Activated CD4-positive, alpha-beta T cell treated with anti-CD3 and anti-CD28 coated beads, Interleukin-2, amount 50 U/mL, for 1 hour (primary cell): ENCODE results near the gene LATS2.
"Not testable (repeated sequence)": the region's sequence is repeated elsewhere in the genome, so short reads cannot be mapped to it uniquely, and the experiment has no call there.

Experiments
- DNase-seq: peaks from one replicate; pipeline ENCODE4 v3.0.0-alpha.2; 2020

The LATS2 gene

GRCh38 chr13:21075011-21075378 is 13.6 kb upstream of the LATS2 start:
- no peak for DNase-seq

DNA sequence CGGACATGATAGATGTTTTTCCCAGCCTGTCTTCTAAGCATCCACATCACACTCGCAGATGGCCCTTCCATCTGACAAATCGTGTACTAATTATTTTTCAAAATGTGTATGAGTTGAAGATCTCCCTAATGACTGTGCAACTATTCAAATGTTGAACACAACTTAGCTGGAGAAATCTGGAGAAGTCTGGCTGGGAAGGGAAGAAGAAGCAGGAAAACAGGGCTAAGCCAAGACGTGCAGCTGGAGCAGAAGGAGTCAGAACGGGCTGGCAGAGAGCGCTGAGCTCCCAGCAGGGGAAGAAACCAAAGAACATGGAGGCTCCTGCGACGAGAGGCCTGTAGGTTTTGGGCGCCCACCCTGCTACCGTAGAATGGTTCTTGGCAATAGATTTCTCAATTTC is 13.2 kb upstream of the LATS2 start:
- no peak for DNase-seq

DNA sequence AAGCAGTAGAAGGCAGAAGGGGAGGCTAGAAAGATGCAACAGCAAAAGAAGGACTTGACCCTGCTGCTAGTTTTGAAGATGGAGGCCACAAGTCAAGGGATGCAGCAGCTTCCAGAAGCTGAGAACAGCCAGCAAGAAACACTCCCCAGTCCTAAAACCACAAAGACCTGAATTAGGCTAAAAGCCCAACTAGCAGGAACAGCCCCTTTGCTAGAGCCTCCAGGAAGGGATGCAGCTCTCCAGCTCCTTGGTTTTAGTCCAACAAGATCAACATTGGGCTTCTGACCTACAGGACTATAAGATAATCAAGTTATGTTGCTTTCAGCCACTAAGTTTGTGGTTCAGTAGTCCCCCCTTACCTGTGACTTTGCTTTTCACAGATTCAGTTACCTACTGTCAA is 10.5 kb upstream of the LATS2 start:
- DNase-seq, result no peak

- DNase-seq, result no peak
Measured at GRCh38 chr13:21071015-21071414, 9.6 kb upstream of the LATS2 start.

- no peak for DNase-seq
Measured at GRCh38 chr13:21069561-21070004, 8.2 kb upstream of the LATS2 start.

GRCh38 chr13:21067848-21068247 is 6.5 kb upstream of the LATS2 start:
- no peak for DNase-seq

DNA sequence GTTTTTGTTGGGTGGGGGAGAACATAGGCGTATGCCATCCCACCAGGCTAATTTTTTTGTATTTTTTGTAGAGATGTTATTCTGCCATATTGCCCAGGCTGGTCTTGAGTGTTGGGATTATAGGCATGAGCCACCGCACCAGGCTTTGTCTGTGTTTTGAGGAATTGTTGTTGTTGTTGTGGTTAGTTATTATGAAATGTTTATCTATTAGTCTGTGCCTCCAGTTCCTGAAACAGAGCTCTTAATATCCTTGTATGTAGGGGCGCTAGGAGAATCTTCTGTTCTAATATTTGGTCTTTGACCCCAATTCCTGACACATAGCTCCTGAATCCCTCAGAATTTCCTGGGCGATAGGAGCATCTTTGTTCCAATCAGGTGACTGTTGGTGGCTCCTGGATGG is 5.6 kb upstream of the LATS2 start:
- DNase-seq, result no peak

DNA sequence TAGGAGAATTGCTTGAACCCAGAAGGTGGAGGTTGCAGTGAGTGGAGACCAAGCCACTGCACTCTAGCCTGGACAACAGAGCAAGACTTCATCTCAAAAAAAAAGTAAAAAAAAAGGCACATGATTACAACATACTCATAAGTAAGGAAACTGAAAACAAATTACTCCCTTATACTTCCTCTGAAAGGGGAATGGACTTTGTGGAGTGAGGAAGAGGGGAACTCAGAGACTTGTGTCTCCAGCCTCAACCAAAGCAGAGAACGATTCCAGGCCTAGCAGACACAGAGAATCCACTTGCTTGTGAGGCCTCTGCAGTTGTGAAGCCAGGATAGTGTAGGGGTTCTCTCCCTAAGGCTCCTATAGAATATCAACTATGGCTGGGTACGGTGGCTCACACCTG is 4.3 kb upstream of the LATS2 start:
- no peak for DNase-seq

DNA sequence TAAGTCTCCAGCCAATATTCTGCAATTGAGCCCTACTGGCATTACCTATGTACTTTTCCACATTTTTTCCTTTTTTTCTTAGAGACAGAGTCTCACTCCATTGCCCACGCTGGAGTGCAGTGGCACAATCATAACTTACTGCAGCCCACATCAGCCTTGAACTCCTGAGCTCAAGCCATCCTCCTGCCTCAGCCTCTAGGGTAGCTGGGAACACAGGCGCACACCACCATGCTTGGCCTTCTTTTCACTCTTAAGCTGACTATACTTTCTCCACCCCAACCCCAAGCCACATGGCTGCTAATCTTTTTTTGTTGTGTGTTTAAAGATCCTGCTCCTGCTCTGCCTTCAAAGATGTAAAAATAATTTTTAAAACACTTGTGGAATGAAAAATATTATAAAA is 1.6 kb upstream of the LATS2 start:
- DNase-seq, result no peak

- no peak for DNase-seq
Measured at GRCh38 chr13:21060338-21061028, 903 bp downstream of the LATS2 start.

GRCh38 chr13:21059641-21060337 is 1.6 kb downstream of the LATS2 start:
- no peak for DNase-seq

DNA sequence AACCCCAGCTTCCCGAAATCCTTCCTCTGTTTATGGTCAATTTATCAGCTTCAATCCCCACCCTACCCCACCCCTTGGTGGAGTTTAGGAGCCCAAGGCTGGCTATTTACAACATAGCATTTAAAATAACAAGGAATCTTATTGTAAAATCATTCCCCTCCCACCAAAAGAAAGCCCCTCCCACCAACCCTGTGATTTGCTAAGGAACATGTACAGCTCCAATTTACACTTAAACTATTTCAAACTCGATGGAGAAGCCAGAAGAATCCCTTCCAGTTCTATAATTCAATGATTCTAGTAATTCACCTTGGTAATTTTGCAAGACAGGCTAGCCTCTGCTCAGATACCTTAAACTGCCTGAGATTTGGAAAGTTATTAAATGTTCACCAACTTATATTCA is 3.0 kb downstream of the LATS2 start:
- no peak for DNase-seq

- DNase-seq, result no peak
Measured at GRCh38 chr13:21055511-21056045, 5.8 kb downstream of the LATS2 start.

DNA sequence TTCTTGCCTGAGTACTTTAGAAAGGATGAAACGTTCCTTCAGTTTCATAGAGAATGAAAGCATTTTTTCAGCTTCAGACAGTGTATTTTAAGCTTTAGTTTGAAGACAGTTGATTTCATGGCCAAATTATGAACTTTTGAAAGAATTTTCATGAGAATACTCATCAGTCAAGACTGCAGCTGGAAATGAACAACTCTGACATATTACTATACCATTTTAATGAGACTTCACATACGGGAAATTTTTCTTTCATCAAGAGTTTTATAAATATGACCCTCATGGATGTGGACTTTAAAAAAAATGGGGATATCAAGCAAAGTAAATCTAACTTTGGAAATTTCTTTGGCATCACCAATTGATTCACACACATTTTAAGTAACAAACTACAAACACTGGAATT is 6.4 kb downstream of the LATS2 start:
- no peak for DNase-seq

GRCh38 chr13:21054313-21054712 is 7.1 kb downstream of the LATS2 start:
- no peak for DNase-seq

- DNase-seq, result no peak
Measured at GRCh38 chr13:21053231-21053630, 8.2 kb downstream of the LATS2 start.

GRCh38 chr13:21051675-21052074 is 9.7 kb downstream of the LATS2 start:
- no peak for DNase-seq

- DNase-seq, result no peak
Measured at GRCh38 chr13:21050288-21051197, 10.8 kb downstream of the LATS2 start.

- not testable (repeated sequence) for DNase-seq
Measured at GRCh38 chr13:21049731-21050130, 11.7 kb downstream of the LATS2 start.

DNA sequence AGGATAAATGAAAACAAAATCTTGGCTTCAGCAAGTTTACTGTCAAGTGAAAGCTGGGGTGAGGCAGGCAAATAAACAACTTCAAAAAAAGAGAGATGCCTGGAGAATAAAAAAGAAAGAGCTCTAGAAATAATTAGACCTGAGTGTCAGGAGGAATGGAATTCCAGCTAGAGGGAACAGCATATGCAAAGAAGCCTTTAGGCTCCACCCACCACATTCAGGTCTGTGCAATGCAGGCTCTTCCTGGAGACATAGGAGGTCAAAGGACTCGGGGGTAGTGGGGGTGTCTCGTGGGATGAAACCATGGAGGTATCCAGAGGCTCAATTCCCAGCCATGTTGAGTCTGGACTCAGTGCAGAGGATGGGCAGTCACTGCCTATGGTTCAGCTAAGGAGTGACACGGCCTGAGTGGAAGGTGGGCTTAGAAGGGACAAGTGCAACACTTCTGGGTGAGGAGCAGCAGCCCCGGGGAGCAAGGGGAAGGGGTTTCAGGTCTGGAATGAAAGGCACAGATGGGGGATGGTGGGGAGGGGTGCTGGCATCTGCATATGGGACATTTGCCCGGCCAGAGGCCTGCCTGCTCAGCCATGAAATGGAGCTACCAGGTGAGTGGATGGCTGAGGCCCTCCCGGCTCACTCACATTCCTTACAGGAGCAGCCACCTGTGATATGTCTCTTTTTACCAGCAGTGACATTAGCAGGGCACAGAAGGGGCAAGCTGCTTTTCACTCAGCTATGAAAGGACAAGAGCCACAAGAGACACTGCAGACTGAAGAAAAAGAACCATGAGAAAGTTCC is 12.3 kb downstream of the LATS2 start:
- DNase-seq, result no peak

DNA sequence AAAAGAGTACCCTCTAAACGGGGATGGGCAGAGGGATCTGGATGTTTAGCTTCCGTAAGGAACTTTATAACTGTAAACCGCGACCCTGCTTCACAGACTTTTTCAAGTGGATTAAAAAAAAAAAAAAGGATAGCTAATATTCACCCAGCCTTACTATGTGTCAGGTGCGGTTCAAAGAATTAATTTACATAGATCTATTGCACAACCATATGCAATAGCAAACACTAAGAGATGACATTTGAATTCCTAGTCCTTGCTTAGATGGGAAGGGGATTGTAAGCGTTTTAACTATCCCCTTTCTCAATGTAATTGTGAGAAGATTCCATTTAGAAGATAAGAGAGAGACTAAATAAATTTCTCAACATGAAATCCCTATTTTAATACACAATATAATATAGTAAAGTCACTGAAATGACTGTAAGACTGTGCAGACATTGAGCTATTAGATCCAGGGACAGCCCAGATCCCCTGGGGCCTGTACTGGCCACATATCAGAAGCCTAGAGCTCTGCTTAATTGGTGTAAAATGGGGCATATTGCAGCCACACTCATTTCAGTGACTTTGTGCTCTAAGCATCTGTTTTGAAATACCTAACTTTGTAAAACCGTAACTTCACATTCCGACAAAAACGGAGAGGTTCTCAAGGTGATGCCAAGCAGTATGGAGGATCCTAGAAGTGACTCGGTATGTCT is 13.6 kb downstream of the LATS2 start:
- no peak for DNase-seq

DNA sequence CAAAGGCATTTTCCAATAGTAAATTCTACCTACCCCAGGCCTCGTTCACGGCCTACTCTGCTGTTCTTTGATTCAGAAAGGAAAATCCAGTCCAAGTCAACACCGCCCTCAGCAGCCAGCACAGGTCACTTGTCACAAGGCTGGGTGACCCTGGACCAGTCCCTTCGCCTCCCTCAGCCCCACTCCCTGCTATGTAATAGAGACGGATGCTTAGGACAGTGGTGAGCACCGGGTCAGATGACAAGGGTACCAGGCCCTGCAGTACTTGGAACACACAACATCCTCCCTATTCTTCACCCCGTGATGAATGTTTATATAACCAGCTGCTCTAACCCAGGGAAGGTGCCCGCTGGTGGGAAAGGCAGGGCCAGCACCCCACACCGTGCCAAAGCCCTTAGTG is 14.3 kb downstream of the LATS2 start:
- DNase-seq, result no peak
